Activated CD8-positive, alpha-beta memory T cell treated with anti-CD3 and anti-CD28 coated beads, Interleukin-2, amount 50 U/mL, for 1 hour (primary cell): ENCODE measurements around the gene HTRA3.

Experiments
- DNase-seq: peaks from one replicate; pipeline ENCODE4 v3.0.0-alpha.2; 2020; ENCODE audit errors: extremely low read depth

Gene HTRA3

GRCh38 chr4:8355864-8356565 lies 86.5 kb downstream of the HTRA3 start:
- DNase-seq = no peak
